Naive thymus-derived CD4-positive, alpha-beta T cell (primary cell): ENCODE results near the gene THPO. TPM values are rescaled to one million over a fixed set of nuclear protein-coding genes. Genes with fewer than 3 reads are reported as not detected.

Experiments used
- ATAC-seq: fragments of 150-1000 bp; cut with Tn5 transposase; 2 replicates; pipeline ENCODE4 v1.10.0; 2021; ENCODE audit warnings: mild to moderate bottlenecking, moderate library complexity
- CTCF ChIA-PET: fragments of 350-600 bp; sonication (Branson Sonifier 250); formaldehyde crosslinking; loops from one replicate; lab custom pipeline; 2021; ENCODE audit warnings: antibody characterized with exemption; lab: Charles Lee
- POLR2A ChIA-PET: fragments of 350-600 bp; sonication (Branson Sonifier 250); formaldehyde crosslinking; loops from one replicate; lab custom pipeline; 2021; ENCODE audit warnings: antibody characterized with exemption, inconsistent platforms; lab: Charles Lee
- DNase-seq, 9 donors: peaks; one replicate each; pipeline versions ENCODE4 v3.0.0 to v3.0.0-alpha.2; 2020 to 2022; ENCODE audit warnings: mixed read lengths in 1 of 9
- H3K27ac ChIP-seq: one replicate; pipeline ENCODE4 v1.7.0; 2013; ENCODE audit warnings: mild to moderate bottlenecking, low read depth, low read length, moderate library complexity
- H3K27me3 ChIP-seq, 2 donors: one replicate each; pipeline ENCODE4 v1.7.0; 2013; ENCODE audit warnings: low read length in 2 of 2, mild to moderate bottlenecking in 2 of 2, moderate library complexity in 2 of 2; ENCODE audit not compliant: control insufficient read depth in 2 of 2, insufficient read depth in 2 of 2
- H3K36me3 ChIP-seq, 3 experiments: 1 replicate in 2 of 3; 2 replicates in 1 of 3; pipeline ENCODE4 v1.7.0; 2013; ENCODE audit warnings: low read length in 3 of 3, mild to moderate bottlenecking in 3 of 3, moderate library complexity in 1 of 3; ENCODE audit not compliant: insufficient read depth in 3 of 3, control insufficient read depth in 2 of 3
- H3K4me1 ChIP-seq, 2 donors: one replicate each; pipeline ENCODE4 v1.7.0; 2013; ENCODE audit warnings: low read length in 2 of 2, mild to moderate bottlenecking in 2 of 2, moderate library complexity in 1 of 2; ENCODE audit not compliant: control insufficient read depth in 2 of 2, insufficient read depth in 2 of 2
- H3K4me3 ChIP-seq: 2 replicates; pipeline ENCODE4 v1.7.0; 2013; ENCODE audit warnings: mild to moderate bottlenecking, low read length
- H3K9me3 ChIP-seq, 3 experiments: 1 replicate in 2 of 3; 2 replicates in 1 of 3; pipeline ENCODE4 v1.7.0; 2013; ENCODE audit warnings: low read length in 3 of 3; ENCODE audit not compliant: control insufficient read depth in 2 of 3
- H3K27ac Mint-ChIP-seq, 9 donors: one replicate each; pipeline ENCODE4 v1.8.0; 2020 to 2022; ENCODE audit warnings: mixed read lengths in 9 of 9, mild to moderate bottlenecking in 8 of 9, moderate library complexity in 5 of 9, inconsistent platforms in 2 of 9
- H3K27me3 Mint-ChIP-seq, 5 donors: one replicate each; pipeline ENCODE4 v1.8.0; 2021 to 2022; ENCODE audit warnings: mixed read lengths in 5 of 5, mild to moderate bottlenecking in 1 of 5
- H3K36me3 Mint-ChIP-seq, 5 donors: one replicate each; pipeline ENCODE4 v1.8.0; 2020 to 2022; ENCODE audit warnings: mixed read lengths in 5 of 5, mild to moderate bottlenecking in 3 of 5, inconsistent platforms in 1 of 5
- H3K4me1 Mint-ChIP-seq, 7 donors: one replicate each; pipeline ENCODE4 v1.8.0; 2020 to 2022; ENCODE audit warnings: mixed read lengths in 7 of 7, mild to moderate bottlenecking in 3 of 7, inconsistent platforms in 1 of 7
- H3K4me3 Mint-ChIP-seq, 10 donors: one replicate each; pipeline ENCODE4 v1.8.0; 2020 to 2022; ENCODE audit warnings: mild to moderate bottlenecking in 10 of 10, mixed read lengths in 10 of 10, moderate library complexity in 6 of 10, inconsistent platforms in 2 of 10
- H3K9me3 Mint-ChIP-seq, 11 donors: one replicate each; pipeline ENCODE4 v1.8.0; 2020 to 2022; ENCODE audit warnings: mixed read lengths in 11 of 11, mild to moderate bottlenecking in 4 of 11, inconsistent platforms in 1 of 11, moderate library complexity in 1 of 11
- intact Hi-C, 2 donors: fragments of 100-400 bp; cut with micrococcal nuclease; formaldehyde crosslinking; loops; one replicate each; pipeline ENCODE4 v1.15.1; 2023
- polyA plus RNA-seq, 2 donors: library from polyadenylated mRNA; unstranded; fragments of 300-500 nt; fragmentation: Illumina TruSeq; gene quantifications; one replicate each; pipeline ENCODE4 v1.2.3, GENCODE V29; 2021
- total RNA-seq, 6 experiments: library from RNA in 5 of 6; stranded (reverse) in 5 of 6; gene quantifications; 1 replicate in 5 of 6; 2 replicates in 1 of 6; pipeline ENCODE4 v1.2.3 and lab custom pipeline; 2021 to 2026

THPO gene
- total and polyA plus RNA-seq, 7 experiments from 2014 or later: not detected

- POLR2A ChIA-PET: no interaction called here
- no peak overlapping the region for H3K4me3 ChIP-seq
- intact Hi-C loops: no loop called here
- H3K27ac ChIP-seq: no peak overlapping the region
- no peak overlapping the region for H3K27ac Mint-ChIP-seq
- H3K9me3 Mint-ChIP-seq: peaks cover 0 to 1% (median 0%) of the 10 kb centered on the region in 11 donors
- no peaks in the 10 kb centered on the region for H3K27me3 ChIP-seq
- H3K9me3 ChIP-seq: no peaks in the 10 kb centered on the region
- H3K4me3 Mint-ChIP-seq: no peak overlapping the region
- CTCF ChIA-PET: no interaction called here
- peaks cover 0 to 22% (median 13%) of the 10 kb centered on the region in 5 donors for H3K27me3 Mint-ChIP-seq
- ATAC-seq: no peak
- no peak for DNase-seq
- H3K36me3 ChIP-seq: no peaks in the 10 kb centered on the region
- no peaks in the 10 kb centered on the region for H3K4me1 Mint-ChIP-seq
- no peaks in the 10 kb centered on the region for H3K4me1 ChIP-seq
- H3K36me3 Mint-ChIP-seq: no peaks in the 10 kb centered on the region
These were observed 13.3 kb upstream of the THPO start for GRCh38 chr3:184391266-184391665.

GRCh38 chr3:184389935-184390528 is 12.0 kb upstream of the THPO start:
- ATAC-seq: no peak
- Histone ChIP-seq H3K4me3 (no peak overlapping the region), H3K27me3 (no peaks in the 10 kb centered on the region), H3K9me3 (no peaks in the 10 kb centered on the region), H3K4me1 (no peaks in the 10 kb centered on the region), H3K27ac (no peak overlapping the region), H3K36me3 (no peaks in the 10 kb centered on the region)
- CTCF ChIA-PET: no interaction called here
- no peak for DNase-seq
- Mint-ChIP-seq H3K4me1 (no peaks in the 10 kb centered on the region), H3K4me3 (no peak overlapping the region), H3K36me3 (no peaks in the 10 kb centered on the region), H3K27me3 (peaks cover 0 to 30% (median 13%) of the 10 kb centered on the region in 5 donors), H3K27ac (no peak overlapping the region), H3K9me3 (peaks cover 0 to 1% (median 0%) of the 10 kb centered on the region in 11 donors)
- POLR2A ChIA-PET: no interaction called here
- intact Hi-C loops: no loop called here

GRCh38 chr3:184389384-184389783 is 11.4 kb upstream of the THPO start:
- Mint-ChIP-seq H3K4me3 (no peak overlapping the region), H3K27ac (no peak overlapping the region), H3K9me3 (peaks cover 0 to 1% (median 0%) of the 10 kb centered on the region in 11 donors), H3K36me3 (no peaks in the 10 kb centered on the region), H3K4me1 (no peaks in the 10 kb centered on the region), H3K27me3 (peaks cover under 1 to 33% (median 13%) of the 10 kb centered on the region in 5 donors)
- DNase-seq (no peak), ATAC-seq (no peak)
- no peak overlapping the region for H3K27ac ChIP-seq
- H3K9me3 ChIP-seq: no peaks in the 10 kb centered on the region
- intact Hi-C loops: no loop called here
- no peaks in the 10 kb centered on the region for H3K36me3 ChIP-seq
- ChIA-PET CTCF (no interaction called here), POLR2A (no interaction called here)
- H3K27me3 ChIP-seq: no peaks in the 10 kb centered on the region
- H3K4me1 ChIP-seq: no peaks in the 10 kb centered on the region
- H3K4me3 ChIP-seq: no peak overlapping the region

DNA sequence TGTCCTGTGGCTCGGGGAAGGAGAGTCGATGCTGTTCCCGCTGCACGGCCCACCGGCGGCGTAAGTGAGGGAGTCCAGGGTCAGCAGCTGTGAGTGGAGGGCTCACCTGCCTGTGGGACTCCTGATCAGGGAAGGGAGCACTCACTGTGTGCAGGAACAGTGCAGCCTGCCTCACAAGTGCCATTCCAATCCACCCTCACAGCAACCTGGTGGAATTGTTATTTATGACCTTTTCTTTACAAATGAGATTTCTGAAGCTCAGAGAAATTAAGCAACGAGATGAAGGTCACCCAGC is 10.9 kb upstream of the THPO start:
- ChIA-PET CTCF (interaction anchor here (0.6 kb wide), 1 partner anchor 489 kb away, joined by 3 read pairs; no protein-coding TSS in a partner anchor), POLR2A (no interaction called here)
- H3K4me3 ChIP-seq: no peak overlapping the region
- H3K4me1 Mint-ChIP-seq: no peaks in the 10 kb centered on the region
- no peak overlapping the region for H3K4me3 Mint-ChIP-seq
- no peak overlapping the region for H3K27ac Mint-ChIP-seq
- intact Hi-C loops: no loop called here
- H3K36me3 ChIP-seq: no peaks in the 10 kb centered on the region
- no peaks in the 10 kb centered on the region for H3K36me3 Mint-ChIP-seq
- H3K9me3 ChIP-seq: no peaks in the 10 kb centered on the region
- ATAC-seq (no peak), DNase-seq (no peak)
- H3K27me3 Mint-ChIP-seq: peaks cover 5 to 33% (median 17%) of the 10 kb centered on the region in 5 donors
- H3K9me3 Mint-ChIP-seq: peaks cover 0 to 1% (median 0%) of the 10 kb centered on the region in 11 donors
- no peaks in the 10 kb centered on the region for H3K27me3 ChIP-seq
- H3K27ac ChIP-seq: no peak overlapping the region
- no peaks in the 10 kb centered on the region for H3K4me1 ChIP-seq

- Histone ChIP-seq H3K27ac (no peak overlapping the region), H3K9me3 (no peaks in the 10 kb centered on the region), H3K4me3 (no peak overlapping the region), H3K27me3 (no peaks in the 10 kb centered on the region), H3K4me1 (no peaks in the 10 kb centered on the region), H3K36me3 (no peaks in the 10 kb centered on the region)
- Mint-ChIP-seq H3K4me3 (no peak overlapping the region), H3K36me3 (no peaks in the 10 kb centered on the region), H3K27me3 (peaks cover 8 to 33% (median 18%) of the 10 kb centered on the region in 5 donors), H3K27ac (no peak overlapping the region), H3K9me3 (peaks cover 0 to 1% (median 0%) of the 10 kb centered on the region in 11 donors), H3K4me1 (no peaks in the 10 kb centered on the region)
- CTCF ChIA-PET: interaction anchor here (0.6 to 1.1 kb wide), 2 partner anchors 28 to 489 kb away, joined by 3 read pairs; no protein-coding TSS in a partner anchor
- no peak for DNase-seq
- POLR2A ChIA-PET: no interaction called here
- ATAC-seq: no peak
- intact Hi-C loops: no loop called here
These were observed 10.3 kb upstream of the THPO start for GRCh38 chr3:184388164-184388935.

DNA sequence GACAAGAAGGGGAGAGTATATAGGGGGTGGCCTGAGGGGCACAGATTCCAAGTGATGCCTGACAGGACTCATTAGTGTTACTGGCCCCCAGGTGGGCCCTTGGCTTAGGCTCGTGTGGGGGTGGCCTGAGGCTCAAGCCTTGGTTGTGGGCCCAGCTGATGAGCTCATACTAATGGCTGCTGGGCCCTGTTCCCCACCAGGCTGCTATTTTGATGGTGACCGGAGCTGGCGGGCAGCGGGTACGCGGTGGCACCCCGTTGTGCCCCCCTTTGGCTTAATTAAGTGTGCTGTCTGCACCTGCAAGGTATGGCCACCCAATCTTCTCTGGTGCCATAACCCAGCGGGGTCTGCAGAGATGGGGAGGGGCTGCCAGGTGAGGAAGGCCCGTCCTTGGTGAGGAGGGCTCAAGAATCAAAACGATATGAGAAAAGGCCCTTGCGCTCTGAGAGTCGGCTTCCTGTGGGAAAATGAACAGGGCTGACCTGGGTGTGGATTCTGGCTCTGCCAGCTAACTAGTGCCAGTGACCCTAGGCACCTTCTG is 9.2 kb upstream of the THPO start:
- Histone ChIP-seq H3K4me1 (no peaks in the 10 kb centered on the region), H3K27me3 (no peaks in the 10 kb centered on the region), H3K27ac (no peak overlapping the region), H3K36me3 (no peaks in the 10 kb centered on the region), H3K4me3 (no peak overlapping the region), H3K9me3 (no peaks in the 10 kb centered on the region)
- no peak for ATAC-seq
- Mint-ChIP-seq H3K27ac (no peak overlapping the region), H3K36me3 (no peaks in the 10 kb centered on the region), H3K4me1 (no peaks in the 10 kb centered on the region), H3K4me3 (no peak overlapping the region), H3K27me3 (peaks cover 13 to 41% (median 24%) of the 10 kb centered on the region in 5 donors), H3K9me3 (peaks cover 0 to 1% (median 0%) of the 10 kb centered on the region in 11 donors)
- CTCF ChIA-PET: interaction anchor here (0.5 to 1.1 kb wide), 3 partner anchors 13 to 490 kb away, joined by 3 to 6 read pairs (median 3); no protein-coding TSS in a partner anchor
- intact Hi-C loops: no loop called here
- DNase-seq: no peak
- POLR2A ChIA-PET: no interaction called here
